ENCODE results near the gene UBQLNL.

DNA sequence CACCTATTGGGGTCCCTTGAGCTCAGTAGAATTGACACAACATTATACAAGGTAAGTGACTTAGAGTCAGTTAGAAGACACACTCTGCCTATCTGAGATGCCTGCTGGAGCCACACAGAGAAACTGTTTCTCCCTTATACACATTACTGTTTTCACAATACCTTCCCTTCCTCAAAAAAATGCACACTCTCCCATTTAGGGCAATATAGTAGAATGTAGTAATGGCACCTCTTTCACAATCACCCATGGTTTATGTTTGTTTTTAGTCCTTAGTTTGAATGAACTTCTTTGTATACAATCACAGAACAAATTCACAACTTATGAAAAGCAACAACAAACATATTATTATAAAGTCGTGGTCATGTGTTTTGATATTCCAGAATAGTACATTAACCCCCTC is 17.5 kb upstream of the UBQLNL start:
- TF ChIP-seq, protein P1, sequence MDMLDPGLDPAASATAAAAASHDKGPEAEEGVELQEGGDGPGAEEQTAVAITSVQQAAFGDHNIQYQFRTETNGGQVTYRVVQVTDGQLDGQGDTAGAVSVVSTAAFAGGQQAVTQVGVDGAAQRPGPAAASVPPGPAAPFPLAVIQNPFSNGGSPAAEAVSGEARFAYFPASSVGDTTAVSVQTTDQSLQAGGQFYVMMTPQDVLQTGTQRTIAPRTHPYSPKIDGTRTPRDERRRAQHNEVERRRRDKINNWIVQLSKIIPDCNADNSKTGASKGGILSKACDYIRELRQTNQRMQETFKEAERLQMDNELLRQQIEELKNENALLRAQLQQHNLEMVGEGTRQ (IDR thresholded peaks at IDR 0.05; ENCODE audit: borderline replicate concordance, low read depth, low read length) = no peak
- TF ChIP-seq, protein P2, sequence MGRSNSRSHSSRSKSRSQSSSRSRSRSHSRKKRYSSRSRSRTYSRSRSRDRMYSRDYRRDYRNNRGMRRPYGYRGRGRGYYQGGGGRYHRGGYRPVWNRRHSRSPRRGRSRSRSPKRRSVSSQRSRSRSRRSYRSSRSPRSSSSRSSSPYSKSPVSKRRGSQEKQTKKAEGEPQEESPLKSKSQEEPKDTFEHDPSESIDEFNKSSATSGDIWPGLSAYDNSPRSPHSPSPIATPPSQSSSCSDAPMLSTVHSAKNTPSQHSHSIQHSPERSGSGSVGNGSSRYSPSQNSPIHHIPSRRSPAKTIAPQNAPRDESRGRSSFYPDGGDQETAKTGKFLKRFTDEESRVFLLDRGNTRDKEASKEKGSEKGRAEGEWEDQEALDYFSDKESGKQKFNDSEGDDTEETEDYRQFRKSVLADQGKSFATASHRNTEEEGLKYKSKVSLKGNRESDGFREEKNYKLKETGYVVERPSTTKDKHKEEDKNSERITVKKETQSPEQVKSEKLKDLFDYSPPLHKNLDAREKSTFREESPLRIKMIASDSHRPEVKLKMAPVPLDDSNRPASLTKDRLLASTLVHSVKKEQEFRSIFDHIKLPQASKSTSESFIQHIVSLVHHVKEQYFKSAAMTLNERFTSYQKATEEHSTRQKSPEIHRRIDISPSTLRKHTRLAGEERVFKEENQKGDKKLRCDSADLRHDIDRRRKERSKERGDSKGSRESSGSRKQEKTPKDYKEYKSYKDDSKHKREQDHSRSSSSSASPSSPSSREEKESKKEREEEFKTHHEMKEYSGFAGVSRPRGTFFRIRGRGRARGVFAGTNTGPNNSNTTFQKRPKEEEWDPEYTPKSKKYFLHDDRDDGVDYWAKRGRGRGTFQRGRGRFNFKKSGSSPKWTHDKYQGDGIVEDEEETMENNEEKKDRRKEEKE (IDR thresholded peaks at IDR 0.05) = no peak
- TF ChIP-seq TBL1XR1 (IDR thresholded peaks at IDR 0.05; ENCODE audit: low read depth, low read length) (no peak), EP300 (IDR thresholded peaks at IDR 0.05; ENCODE audit: borderline replicate concordance in 1 of 2, control insufficient read depth in 1 of 2, low read depth in 2 of 2, low read length in 2 of 2) (no peak), CTCF (IDR thresholded peaks at IDR 0.05 in 2 of 3, conservative IDR thresholded peaks at IDR 0.05 in 1 of 3; ENCODE audit: control insufficient read depth in 2 of 3, extremely low read depth in 1 of 3, insufficient read depth in 1 of 3, low read depth in 3 of 3, low read length in 3 of 3) (no peak), PML (IDR thresholded peaks at IDR 0.05; ENCODE audit: low read length) (no peak), SMAD1 (IDR thresholded peaks at IDR 0.05; ENCODE audit: low read depth, partially characterized antibody) (no peak), POLR2AphosphoS5 (IDR thresholded peaks at IDR 0.05; ENCODE audit: low read length) (no peak), SREBF2 (IDR thresholded peaks at IDR 0.05; ENCODE audit: low read length) (no peak), EZH2 (IDR thresholded peaks at IDR 0.05; ENCODE audit: borderline replicate concordance, control insufficient read depth, low read depth, low read length) (no peak), SREBF1 (IDR thresholded peaks at IDR 0.05; ENCODE audit: low read length) (no peak), STAT3 (IDR thresholded peaks at IDR 0.05; ENCODE audit: low read depth, low read length) (no peak)
- TF ChIP-seq, protein P3, sequence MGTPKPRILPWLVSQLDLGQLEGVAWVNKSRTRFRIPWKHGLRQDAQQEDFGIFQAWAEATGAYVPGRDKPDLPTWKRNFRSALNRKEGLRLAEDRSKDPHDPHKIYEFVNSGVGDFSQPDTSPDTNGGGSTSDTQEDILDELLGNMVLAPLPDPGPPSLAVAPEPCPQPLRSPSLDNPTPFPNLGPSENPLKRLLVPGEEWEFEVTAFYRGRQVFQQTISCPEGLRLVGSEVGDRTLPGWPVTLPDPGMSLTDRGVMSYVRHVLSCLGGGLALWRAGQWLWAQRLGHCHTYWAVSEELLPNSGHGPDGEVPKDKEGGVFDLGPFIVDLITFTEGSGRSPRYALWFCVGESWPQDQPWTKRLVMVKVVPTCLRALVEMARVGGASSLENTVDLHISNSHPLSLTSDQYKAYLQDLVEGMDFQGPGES (IDR thresholded peaks at IDR 0.05) = no peak
- TF ChIP-seq, protein P4, sequence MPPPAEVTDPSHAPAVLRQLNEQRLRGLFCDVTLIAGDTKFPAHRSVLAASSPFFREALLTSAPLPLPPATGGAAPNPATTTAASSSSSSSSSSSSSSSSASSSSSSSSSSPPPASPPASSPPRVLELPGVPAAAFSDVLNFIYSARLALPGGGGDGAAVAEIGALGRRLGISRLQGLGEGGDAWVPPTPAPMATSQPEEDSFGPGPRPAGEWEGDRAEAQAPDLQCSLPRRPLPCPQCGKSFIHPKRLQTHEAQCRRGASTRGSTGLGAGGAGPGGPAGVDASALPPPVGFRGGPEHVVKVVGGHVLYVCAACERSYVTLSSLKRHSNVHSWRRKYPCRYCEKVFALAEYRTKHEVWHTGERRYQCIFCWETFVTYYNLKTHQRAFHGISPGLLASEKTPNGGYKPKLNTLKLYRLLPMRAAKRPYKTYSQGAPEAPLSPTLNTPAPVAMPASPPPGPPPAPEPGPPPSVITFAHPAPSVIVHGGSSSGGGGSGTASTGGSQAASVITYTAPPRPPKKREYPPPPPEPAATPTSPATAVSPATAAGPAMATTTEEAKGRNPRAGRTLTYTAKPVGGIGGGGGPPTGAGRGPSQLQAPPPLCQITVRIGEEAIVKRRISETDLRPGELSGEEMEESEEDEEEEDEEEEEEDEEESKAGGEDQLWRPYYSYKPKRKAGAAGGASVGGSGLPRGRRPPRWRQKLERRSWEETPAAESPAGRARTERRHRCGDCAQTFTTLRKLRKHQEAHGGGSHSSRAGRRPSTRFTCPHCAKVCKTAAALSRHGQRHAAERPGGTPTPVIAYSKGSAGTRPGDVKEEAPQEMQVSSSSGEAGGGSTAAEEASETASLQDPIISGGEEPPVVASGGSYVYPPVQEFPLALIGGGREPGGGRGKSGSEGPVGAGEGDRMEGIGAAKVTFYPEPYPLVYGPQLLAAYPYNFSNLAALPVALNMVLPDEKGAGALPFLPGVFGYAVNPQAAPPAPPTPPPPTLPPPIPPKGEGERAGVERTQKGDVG (CRISPR knock-in tag; IDR thresholded peaks at IDR 0.05) = no peak
